Prostate gland (tissue), 2 donors: ENCODE results near the gene SCO2. TPM values are rescaled to one million over a fixed set of nuclear protein-coding genes. Genes with fewer than 3 reads are reported as not detected.

ENCODE experiments used
- DNase-seq: peaks from one replicate; pipeline ENCODE4 v3.0.0-alpha.2; 2019; ENCODE audit warnings: low spot score
- H3K27ac ChIP-seq, 2 donors: fragments of 200-600 bp; sonication (generic); 2 replicates each; pipeline ENCODE4 v1.5.1; 2017 to 2019
- H3K27me3 ChIP-seq: fragments of 200-600 bp; sonication (generic); replicated peaks from 2 replicates; pipeline ENCODE4 v1.5.1; 2019; ENCODE audit not compliant: insufficient read depth
- H3K36me3 ChIP-seq, 2 donors: fragments of 200-600 bp; sonication (generic); 1 replicate in 1 of 2; 2 replicates in 1 of 2; pipeline versions ENCODE4 v1.5.1 to v1.8.1; 2017 to 2019
- H3K4me1 ChIP-seq: fragments of 200-600 bp; sonication (generic); replicated peaks from 2 replicates; pipeline ENCODE4 v1.5.1; 2019
- H3K4me3 ChIP-seq, 2 donors: fragments of 200-600 bp; sonication (generic); 2 replicates each; pipeline ENCODE4 v1.5.1; 2017 to 2019
- H3K9me3 ChIP-seq: fragments of 200-600 bp; sonication (generic); 2 replicates; pipeline ENCODE4 v1.5.1; 2017
- POLR2A ChIP-seq: fragments of 450-650 bp; IDR thresholded peaks from one replicate; pipeline ENCODE4 v1.6.1; 2016; ENCODE audit warnings: antibody characterized with exemption, mild to moderate bottlenecking
- POLR2AphosphoS5 ChIP-seq: sonication (generic); formaldehyde crosslinking; IDR thresholded peaks from one replicate; pipeline ENCODE4 v1.6.1; 2017; ENCODE audit warnings: antibody characterized with exemption
- WGBS: methylation state at CpG from one replicate; pipeline ENCODE4 v1.1.5; 2018; 5-methylcytosine and 5-hydroxymethylcytosine counted together
- intact Hi-C: fragments of 100-400 bp; cut with DNase I; formaldehyde crosslinking; loops from one replicate; pipeline ENCODE4 v1.14.2; 2022
- total RNA-seq, 2 donors: library from RNA; depleted of rRNA; stranded (reverse); fragments of >200 nt; gene quantifications; one replicate each; pipeline ENCODE4 v1.1.0, GENCODE V29; 2016
- TF ChIP-seq, protein P1 (sequence below), 4 experiments: fragments of 200-600 bp in 2 of 4; fragments of 450-650 bp in 2 of 4; sonication (generic) in 2 of 4; IDR thresholded peaks; 1 replicate in 3 of 4; 2 replicates in 1 of 4; pipeline ENCODE4 v1.5.1; 2016 to 2019; ENCODE audit warnings: antibody characterized with exemption in 4 of 4, mild to moderate bottlenecking in 2 of 4, moderate library complexity in 2 of 4

Gene SCO2
- total RNA-seq, 2 donors from 2014 or later, result 1.5 to 8.3 TPM

DNA sequence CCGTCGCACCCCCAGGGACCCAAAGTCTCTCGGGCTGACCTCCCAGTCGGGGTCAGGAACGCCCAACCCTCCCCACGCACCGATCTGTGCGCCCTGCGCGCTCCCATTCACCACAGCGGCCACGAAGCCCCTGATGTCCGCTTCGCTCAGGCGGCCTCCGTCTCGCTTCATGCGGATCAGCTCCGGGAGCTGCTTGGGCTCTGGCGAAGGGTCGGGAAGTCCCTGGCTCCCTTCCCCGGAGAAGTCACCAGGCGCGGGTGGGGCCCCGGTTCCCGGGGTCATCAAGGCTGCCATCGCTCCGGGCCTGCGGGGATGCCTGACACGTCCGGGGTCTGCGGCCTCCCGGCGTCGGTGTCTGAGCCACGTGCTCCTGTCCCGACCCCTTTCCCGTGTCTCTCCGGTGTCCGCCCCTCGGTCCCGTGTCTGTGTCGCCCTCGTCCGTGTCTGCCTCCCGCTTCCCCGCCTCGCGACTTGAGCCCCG lies 4.1 kb upstream of the SCO2 start:
- Histone ChIP-seq H3K36me3 (no peaks in the 10 kb centered on the region), H3K4me3 (peak overlapping the region; percentile 36 to 43), H3K9me3 (no peaks in the 10 kb centered on the region), H3K4me1 (peaks cover 13% of the 10 kb centered on the region), H3K27me3 (no peaks in the 10 kb centered on the region), H3K27ac (peak overlapping the region; percentile 65 to 83)
- no peak for DNase-seq
- TF ChIP-seq POLR2AphosphoS5 (no peak), POLR2A (no peak)
- TF ChIP-seq, protein P1, sequence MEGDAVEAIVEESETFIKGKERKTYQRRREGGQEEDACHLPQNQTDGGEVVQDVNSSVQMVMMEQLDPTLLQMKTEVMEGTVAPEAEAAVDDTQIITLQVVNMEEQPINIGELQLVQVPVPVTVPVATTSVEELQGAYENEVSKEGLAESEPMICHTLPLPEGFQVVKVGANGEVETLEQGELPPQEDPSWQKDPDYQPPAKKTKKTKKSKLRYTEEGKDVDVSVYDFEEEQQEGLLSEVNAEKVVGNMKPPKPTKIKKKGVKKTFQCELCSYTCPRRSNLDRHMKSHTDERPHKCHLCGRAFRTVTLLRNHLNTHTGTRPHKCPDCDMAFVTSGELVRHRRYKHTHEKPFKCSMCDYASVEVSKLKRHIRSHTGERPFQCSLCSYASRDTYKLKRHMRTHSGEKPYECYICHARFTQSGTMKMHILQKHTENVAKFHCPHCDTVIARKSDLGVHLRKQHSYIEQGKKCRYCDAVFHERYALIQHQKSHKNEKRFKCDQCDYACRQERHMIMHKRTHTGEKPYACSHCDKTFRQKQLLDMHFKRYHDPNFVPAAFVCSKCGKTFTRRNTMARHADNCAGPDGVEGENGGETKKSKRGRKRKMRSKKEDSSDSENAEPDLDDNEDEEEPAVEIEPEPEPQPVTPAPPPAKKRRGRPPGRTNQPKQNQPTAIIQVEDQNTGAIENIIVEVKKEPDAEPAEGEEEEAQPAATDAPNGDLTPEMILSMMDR (IDR thresholded peaks at IDR 0.05), result no peak
- WGBS, result 3% methylated on average over 28 of the region's 50 CpGs
- intact Hi-C loops, result no loop called here

DNA sequence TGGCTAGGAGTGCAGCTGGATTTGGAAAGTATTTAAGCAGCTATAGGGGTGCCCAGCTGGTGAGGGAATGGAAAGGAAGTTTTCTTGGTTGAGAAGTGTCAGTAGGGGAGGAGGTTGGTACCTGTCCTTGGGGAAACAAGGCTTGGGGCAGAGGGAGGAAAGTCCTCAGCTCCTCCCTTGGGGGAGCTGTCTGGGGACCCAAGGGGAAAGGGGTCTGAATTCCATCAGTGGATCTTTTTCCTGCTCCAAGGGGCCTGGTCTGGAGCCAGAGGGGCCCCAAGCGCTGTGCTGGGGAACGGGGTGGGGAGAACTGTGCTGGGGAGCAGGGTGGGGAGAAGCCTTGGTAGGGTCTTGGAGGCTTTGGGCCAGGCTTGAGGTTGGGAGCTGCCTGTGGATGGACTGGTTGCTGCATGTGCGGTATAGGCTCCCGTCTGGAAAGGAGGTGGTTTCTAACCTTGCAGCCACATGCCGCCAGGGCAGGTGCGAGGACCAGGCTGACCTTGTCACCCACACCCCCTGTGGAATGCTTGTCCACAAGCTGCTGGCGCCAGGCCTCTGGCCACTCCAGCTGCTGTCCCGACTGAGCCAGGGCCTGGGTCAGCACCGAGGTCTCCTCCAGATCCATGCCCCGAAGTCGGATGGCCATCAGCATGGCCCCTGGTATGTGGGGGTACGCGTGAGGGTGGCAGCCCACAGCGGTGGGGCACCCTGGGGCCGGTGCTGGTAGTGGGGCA lies 3.5 kb upstream of the SCO2 start:
- WGBS, result 61% methylated on average over 13 of the region's 15 CpGs
- H3K27me3 ChIP-seq, result no peaks in the 10 kb centered on the region
- H3K9me3 ChIP-seq, result no peaks in the 10 kb centered on the region
- intact Hi-C loops, result no loop called here
- H3K36me3 ChIP-seq, result no peaks in the 10 kb centered on the region
- TF ChIP-seq, protein P1 (IDR thresholded peaks at IDR 0.05), result no peak
- no peak for TF ChIP-seq POLR2AphosphoS5
- TF ChIP-seq POLR2A, result no peak
- H3K4me1 ChIP-seq, result peaks cover 15% of the 10 kb centered on the region
- peak overlapping the region; percentile 65 to 83 for H3K27ac ChIP-seq
- DNase-seq, result no peak
- H3K4me3 ChIP-seq, result peak overlapping the region in 1 of 2 donors; percentile 43

DNA sequence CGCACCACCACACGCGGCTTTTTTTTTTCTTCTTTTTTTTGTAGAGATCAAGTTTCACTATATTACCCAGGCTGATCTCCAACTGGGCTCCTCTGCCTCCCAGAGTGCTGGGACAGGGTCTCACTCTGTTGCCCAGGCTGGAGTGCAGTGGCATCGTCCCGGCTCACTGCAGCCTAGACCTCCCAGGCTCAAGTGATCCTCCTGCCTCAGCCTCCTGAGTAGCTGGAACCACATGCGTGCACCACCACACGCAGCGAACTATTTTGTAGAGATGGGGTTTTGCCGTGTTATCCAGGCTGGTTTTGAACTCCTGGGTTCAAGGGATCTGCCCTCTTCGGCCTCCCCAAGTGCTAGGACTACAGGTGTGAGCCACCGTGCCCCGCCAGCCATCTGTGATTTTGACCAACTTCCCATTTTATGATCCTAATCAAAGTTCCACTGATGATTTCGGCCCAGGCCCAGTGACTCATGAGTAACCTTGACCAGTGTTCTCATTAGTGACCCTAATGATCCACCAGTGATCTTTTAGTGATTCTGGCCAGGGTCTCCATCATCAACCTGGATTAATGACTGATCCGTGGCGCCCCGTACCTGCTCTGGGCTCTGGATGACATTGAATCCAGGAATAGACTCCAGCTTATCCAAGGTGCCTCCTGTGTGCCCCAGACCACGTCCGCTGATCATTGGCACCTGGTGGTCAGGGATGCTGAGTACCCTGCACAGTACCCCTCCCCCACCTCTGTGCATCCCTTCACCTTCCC lies 2.7 kb upstream of the SCO2 start:
- Histone ChIP-seq H3K36me3 (peaks cover 0 to 5% of the 10 kb centered on the region in 2 donors), H3K9me3 (no peaks in the 10 kb centered on the region), H3K4me1 (peaks cover 15% of the 10 kb centered on the region), H3K27ac (peak overlapping the region in 1 of 2 donors; percentile 83), H3K27me3 (no peaks in the 10 kb centered on the region), H3K4me3 (no peak overlapping the region)
- TF ChIP-seq POLR2A, result no peak
- TF ChIP-seq, protein P1 (IDR thresholded peaks at IDR 0.05), result no peak
- TF ChIP-seq POLR2AphosphoS5, result no peak
- WGBS, result 92% methylated on average over 17 of the region's 18 CpGs
- intact Hi-C loops, result no loop called here
- no peak for DNase-seq

DNA sequence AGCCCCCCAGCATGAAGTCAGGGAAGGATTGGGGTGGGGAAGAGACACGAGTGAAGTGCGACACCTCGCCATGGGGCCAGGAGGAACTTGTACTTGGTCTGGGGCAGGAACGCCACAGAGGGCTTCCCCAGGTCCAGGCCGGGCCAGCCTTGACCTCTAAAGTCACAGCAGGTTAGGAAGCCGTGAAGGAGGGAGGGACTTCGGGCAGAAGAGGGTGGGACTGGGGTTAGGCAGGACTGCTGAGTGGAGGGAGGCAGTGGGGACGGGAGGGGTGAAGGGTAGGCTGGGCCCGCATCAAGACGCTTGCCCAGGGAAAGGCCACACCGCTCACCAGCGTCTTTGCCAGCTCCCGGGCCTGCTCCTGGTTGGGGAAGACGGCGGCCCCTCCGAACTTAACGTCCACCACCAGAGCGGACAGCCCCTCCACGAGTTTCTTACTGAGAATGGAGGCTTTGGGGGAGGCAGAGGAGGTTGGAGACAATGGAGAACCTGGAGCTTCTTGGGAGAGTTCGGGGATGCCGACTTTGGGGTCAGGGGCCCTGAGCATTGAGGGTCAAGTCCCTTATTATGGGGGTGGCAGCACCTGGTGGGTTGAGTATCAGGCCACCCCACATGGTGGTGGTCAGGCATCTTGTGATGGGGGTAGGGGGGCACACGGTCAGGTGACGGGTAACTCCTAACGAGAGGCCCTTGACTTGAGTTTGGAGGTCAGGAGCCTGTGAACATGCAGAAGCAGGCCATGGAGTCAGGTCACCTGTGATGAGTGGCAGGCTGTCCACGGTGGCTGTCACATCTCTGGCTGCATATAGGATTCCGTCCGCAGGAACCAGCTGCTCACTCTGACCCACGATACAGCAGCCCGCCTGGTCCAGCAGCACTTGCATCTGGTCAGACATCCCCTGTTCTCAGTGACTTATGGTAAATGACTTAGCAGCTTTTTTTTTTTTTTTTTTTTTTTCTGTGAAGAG lies 1.7 kb upstream of the SCO2 start:
- Histone ChIP-seq H3K4me1 (peaks cover 11% of the 10 kb centered on the region), H3K27ac (peak overlapping the region; percentile 87 to 92), H3K9me3 (no peaks in the 10 kb centered on the region), H3K36me3 (peaks cover 0 to 5% of the 10 kb centered on the region in 2 donors), H3K27me3 (no peaks in the 10 kb centered on the region), H3K4me3 (peak overlapping the region; percentile 59 to 82)
- TF ChIP-seq, protein P1 (IDR thresholded peaks at IDR 0.05), result no peak
- TF ChIP-seq POLR2AphosphoS5, result no peak
- no peak for TF ChIP-seq POLR2A
- DNase-seq, result no peak
- 69% methylated on average over 29 of the region's 29 CpGs for WGBS
- intact Hi-C loops, result no loop called here
